ENCODE measurements around the gene SYCP2L. TPM values are rescaled to one million over a fixed set of nuclear protein-coding genes. Genes with fewer than 3 reads are reported as not detected.

Gene SYCP2L
- total and polyA plus RNA-seq, 2 experiments from 2014 or later, result 10.5 to 11.0 TPM

DNA sequence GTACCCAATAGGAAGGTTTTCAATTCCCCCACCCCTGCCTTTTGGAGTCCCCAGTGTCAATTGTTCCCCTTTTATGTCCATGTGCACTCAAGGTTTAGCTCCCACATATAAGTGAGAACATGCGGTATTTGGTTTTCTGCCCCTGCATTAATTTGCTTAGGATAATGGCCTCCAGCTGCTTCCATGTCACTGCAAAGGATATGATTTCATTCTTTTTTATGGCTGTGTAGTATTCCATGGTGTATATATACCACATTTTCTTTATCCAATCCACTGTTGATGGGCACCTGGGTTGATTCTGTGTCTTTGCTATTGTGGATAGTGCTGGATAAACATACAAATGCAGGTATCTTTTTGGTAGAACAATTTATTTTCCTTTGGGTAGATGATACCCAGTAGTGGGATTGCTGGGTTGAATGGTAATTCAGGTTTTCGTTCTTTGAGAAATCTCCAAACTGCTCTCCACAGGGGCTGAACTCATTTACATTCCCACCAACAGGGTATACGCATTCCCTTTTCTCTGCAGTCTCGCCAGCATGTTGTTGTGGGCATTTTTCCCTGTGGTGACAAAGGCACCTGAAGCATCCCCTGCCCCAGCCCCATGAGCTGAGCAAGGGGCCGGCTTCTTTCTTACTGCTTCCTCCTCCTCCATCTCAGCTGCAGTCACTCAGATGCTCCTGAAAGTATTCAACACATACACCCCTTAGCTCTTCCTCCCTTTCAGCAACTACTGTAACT, 90.5 kb downstream of the SYCP2L start (continued):
- TF ChIP-seq, protein P1, sequence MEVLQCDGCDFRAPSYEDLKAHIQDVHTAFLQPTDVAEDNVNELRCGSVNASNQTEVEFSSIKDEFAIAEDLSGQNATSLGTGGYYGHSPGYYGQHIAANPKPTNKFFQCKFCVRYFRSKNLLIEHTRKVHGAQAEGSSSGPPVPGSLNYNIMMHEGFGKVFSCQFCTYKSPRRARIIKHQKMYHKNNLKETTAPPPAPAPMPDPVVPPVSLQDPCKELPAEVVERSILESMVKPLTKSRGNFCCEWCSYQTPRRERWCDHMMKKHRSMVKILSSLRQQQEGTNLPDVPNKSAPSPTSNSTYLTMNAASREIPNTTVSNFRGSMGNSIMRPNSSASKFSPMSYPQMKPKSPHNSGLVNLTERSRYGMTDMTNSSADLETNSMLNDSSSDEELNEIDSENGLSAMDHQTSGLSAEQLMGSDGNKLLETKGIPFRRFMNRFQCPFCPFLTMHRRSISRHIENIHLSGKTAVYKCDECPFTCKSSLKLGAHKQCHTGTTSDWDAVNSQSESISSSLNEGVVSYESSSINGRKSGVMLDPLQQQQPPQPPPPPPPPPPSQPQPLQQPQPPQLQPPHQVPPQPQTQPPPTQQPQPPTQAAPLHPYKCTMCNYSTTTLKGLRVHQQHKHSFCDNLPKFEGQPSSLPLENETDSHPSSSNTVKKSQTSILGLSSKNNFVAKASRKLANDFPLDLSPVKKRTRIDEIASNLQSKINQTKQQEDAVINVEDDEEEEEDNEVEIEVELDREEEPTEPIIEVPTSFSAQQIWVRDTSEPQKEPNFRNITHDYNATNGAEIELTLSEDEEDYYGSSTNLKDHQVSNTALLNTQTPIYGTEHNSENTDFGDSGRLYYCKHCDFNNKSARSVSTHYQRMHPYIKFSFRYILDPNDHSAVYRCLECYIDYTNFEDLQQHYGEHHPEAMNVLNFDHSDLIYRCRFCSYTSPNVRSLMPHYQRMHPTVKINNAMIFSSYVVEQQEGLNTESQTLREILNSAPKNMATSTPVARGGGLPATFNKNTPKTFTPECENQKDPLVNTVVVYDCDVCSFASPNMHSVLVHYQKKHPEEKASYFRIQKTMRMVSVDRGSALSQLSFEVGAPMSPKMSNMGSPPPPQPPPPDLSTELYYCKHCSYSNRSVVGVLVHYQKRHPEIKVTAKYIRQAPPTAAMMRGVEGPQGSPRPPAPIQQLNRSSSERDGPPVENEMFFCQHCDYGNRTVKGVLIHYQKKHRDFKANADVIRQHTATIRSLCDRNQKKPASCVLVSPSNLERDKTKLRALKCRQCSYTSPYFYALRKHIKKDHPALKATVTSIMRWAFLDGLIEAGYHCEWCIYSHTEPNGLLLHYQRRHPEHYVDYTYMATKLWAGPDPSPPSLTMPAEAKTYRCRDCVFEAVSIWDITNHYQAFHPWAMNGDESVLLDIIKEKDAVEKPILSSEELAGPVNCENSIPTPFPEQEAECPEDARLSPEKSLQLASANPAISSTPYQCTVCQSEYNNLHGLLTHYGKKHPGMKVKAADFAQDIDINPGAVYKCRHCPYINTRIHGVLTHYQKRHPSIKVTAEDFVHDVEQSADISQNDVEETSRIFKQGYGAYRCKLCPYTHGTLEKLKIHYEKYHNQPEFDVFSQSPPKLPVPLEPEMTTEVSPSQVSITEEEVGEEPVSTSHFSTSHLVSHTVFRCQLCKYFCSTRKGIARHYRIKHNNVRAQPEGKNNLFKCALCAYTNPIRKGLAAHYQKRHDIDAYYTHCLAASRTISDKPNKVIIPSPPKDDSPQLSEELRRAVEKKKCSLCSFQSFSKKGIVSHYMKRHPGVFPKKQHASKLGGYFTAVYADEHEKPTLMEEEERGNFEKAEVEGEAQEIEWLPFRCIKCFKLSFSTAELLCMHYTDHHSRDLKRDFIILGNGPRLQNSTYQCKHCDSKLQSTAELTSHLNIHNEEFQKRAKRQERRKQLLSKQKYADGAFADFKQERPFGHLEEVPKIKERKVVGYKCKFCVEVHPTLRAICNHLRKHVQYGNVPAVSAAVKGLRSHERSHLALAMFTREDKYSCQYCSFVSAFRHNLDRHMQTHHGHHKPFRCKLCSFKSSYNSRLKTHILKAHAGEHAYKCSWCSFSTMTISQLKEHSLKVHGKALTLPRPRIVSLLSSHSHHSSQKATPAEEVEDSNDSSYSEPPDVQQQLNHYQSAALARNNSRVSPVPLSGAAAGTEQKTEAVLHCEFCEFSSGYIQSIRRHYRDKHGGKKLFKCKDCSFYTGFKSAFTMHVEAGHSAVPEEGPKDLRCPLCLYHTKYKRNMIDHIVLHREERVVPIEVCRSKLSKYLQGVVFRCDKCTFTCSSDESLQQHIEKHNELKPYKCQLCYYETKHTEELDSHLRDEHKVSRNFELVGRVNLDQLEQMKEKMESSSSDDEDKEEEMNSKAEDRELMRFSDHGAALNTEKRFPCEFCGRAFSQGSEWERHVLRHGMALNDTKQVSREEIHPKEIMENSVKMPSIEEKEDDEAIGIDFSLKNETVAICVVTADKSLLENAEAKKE (CRISPR knock-in tag; IDR thresholded peaks at IDR 0.05), result peak; percentile 36; the same call in 1 of the 2 replicates
- no peak for TF ChIP-seq EZH2 (IDR thresholded peaks at IDR 0.05; ENCODE audit: low read depth, unreplicated experiment)
- no peak for TF ChIP-seq EZH2phosphoT487 (IDR thresholded peaks at IDR 0.05; ENCODE audit: unreplicated experiment)

DNA sequence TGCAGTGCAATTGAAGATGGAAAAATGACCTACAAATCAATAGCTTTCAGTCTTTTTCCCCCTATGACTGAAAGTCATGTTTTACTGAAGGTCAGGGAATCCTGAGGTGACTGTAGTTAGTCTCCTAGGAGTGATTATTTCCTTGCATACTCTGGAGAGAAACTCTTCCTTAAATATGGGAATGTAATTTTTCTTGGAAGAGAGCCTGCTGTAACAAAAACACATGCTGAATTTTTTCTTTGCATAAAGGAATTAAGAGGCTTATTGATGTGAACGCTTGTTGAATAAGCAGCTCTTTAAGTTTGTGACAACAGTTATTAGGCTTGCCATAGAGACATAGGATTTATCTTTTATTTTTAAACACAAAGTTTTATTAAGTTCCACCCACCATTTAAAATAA, 92.8 kb downstream of the SYCP2L start:
- H3K4me2 ChIP-seq, result no peak overlapping the region
- DNase-seq (ENCODE audit: low spot score), result no peak
- no peaks in the 10 kb centered on the region for H3K36me3 ChIP-seq (ENCODE audit: insufficient read depth)
- H4K20me1 ChIP-seq (replicated peaks; ENCODE audit: insufficient read depth), result no peaks in the 10 kb centered on the region
- no peaks in the 10 kb centered on the region for H3K27me3 ChIP-seq (ENCODE audit: insufficient read depth)
- H3K4me1 Mint-ChIP-seq, result peaks cover 12% of the 10 kb centered on the region
- no peaks in the 10 kb centered on the region for H3K79me2 ChIP-seq (replicated peaks; ENCODE audit: insufficient read depth)
- no peak overlapping the region for H2AFZ ChIP-seq
- H3K27ac Mint-ChIP-seq, result no peak overlapping the region
- H3K9me3 Mint-ChIP-seq, result no peaks in the 10 kb centered on the region; the same call in 2 of the 3 replicates
- H3F3A ChIP-seq (replicated peaks; ENCODE audit: low read depth), result no peaks in the 10 kb centered on the region
- ATAC-seq, result no peak
- H3K9me2 ChIP-seq (ENCODE audit: insufficient read depth), result no peaks in the 10 kb centered on the region
- 0 out of 2 replicates have a peak, but pooled peaks cover 5% of the 10 kb centered on the region for H3K4me1 ChIP-seq (ENCODE audit: insufficient read depth)
- no peaks in the 10 kb centered on the region for H3K36me3 Mint-ChIP-seq (ENCODE audit: low read depth)
- no peak overlapping the region for H3K27ac ChIP-seq (ENCODE audit: low read depth)
- H3K27me3 Mint-ChIP-seq (ENCODE audit: insufficient read depth, low read depth, poor library complexity), result peaks cover 3% of the 10 kb centered on the region
- no peak overlapping the region for H3K4me3 Mint-ChIP-seq
- H3K4me3 ChIP-seq, result no peak overlapping the region
- TF ChIP-seq, protein P2, sequence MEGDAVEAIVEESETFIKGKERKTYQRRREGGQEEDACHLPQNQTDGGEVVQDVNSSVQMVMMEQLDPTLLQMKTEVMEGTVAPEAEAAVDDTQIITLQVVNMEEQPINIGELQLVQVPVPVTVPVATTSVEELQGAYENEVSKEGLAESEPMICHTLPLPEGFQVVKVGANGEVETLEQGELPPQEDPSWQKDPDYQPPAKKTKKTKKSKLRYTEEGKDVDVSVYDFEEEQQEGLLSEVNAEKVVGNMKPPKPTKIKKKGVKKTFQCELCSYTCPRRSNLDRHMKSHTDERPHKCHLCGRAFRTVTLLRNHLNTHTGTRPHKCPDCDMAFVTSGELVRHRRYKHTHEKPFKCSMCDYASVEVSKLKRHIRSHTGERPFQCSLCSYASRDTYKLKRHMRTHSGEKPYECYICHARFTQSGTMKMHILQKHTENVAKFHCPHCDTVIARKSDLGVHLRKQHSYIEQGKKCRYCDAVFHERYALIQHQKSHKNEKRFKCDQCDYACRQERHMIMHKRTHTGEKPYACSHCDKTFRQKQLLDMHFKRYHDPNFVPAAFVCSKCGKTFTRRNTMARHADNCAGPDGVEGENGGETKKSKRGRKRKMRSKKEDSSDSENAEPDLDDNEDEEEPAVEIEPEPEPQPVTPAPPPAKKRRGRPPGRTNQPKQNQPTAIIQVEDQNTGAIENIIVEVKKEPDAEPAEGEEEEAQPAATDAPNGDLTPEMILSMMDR (conservative IDR thresholded peaks at IDR 0.05; ENCODE audit: low read depth in 2 of 2), result no peak
- TF ChIP-seq STAT1 (IDR thresholded peaks at IDR 0.05; ENCODE audit: unreplicated experiment), result no peak
- no peak for TF ChIP-seq CREB1 (CRISPR knock-in tag; IDR thresholded peaks at IDR 0.05; ENCODE audit: low read depth)
- TF ChIP-seq EZH2 (IDR thresholded peaks at IDR 0.05; ENCODE audit: low read depth, unreplicated experiment), result no peak
- TF ChIP-seq, protein P3, sequence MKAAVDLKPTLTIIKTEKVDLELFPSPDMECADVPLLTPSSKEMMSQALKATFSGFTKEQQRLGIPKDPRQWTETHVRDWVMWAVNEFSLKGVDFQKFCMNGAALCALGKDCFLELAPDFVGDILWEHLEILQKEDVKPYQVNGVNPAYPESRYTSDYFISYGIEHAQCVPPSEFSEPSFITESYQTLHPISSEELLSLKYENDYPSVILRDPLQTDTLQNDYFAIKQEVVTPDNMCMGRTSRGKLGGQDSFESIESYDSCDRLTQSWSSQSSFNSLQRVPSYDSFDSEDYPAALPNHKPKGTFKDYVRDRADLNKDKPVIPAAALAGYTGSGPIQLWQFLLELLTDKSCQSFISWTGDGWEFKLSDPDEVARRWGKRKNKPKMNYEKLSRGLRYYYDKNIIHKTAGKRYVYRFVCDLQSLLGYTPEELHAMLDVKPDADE (IDR thresholded peaks at IDR 0.05), result no peak
- TF ChIP-seq EZH2phosphoT487 (IDR thresholded peaks at IDR 0.05; ENCODE audit: unreplicated experiment), result no peak
